Measurements from ENCODE around the gene CRIM1.

- no peak for TF ChIP-seq ZNF274 (IDR thresholded peaks at IDR 0.05; ENCODE audit: low read depth, low read length)
- TF ChIP-seq YY1 (IDR thresholded peaks at IDR 0.05; ENCODE audit: insufficient read depth, insufficient read length): no peak
- no peak for TF ChIP-seq SUZ12 (IDR thresholded peaks at IDR 0.05; ENCODE audit: extremely low read depth, insufficient read depth, insufficient read length)
Observed at GRCh38 chr2:36396878-36397539, 41.4 kb downstream of the CRIM1 start.
